Astrocyte (in vitro differentiated cells and primary cell): ENCODE results near the gene CCHCR1.

Experiments
- CTCF ChIP-seq: IDR thresholded peaks from 2 replicates; pipeline ENCODE4 v1.5.1; 2011; ENCODE audit warnings: low read depth, mild to moderate bottlenecking, inconsistent platforms, low read length, moderate library complexity; ENCODE audit not compliant: insufficient read depth
- EZH2 ChIP-seq: IDR thresholded peaks from 2 replicates; pipeline ENCODE4 v1.6.1; 2012; ENCODE audit warnings: mild to moderate bottlenecking, low read length, inconsistent platforms; ENCODE audit not compliant: insufficient read depth

GRCh38 chr6:31158140-31158862 is 699 bp upstream of the CCHCR1 start, which contains the start of gene TCF19:
- no peak for TF ChIP-seq CTCF
- no peak for TF ChIP-seq EZH2
